Islet precursor cell (in vitro differentiated cells): ENCODE data around the gene ZNF594.
"Not testable (repeated sequence)": the region's sequence is repeated elsewhere in the genome, so short reads cannot be mapped to it uniquely, and the experiment has no call there.

Experiments used
- DNase-seq: peaks from one replicate; pipeline ENCODE4 v3.0.0-alpha.2; 2018

The ZNF594 gene

GRCh38 chr17:5191541-5192417 is at the start of gene ZNF594:
TSS of gene ZNF594 (minus strand) at chr17:5191868. CDS start at chr17:5184256, 7,612 bp downstream.
- peak; percentile 99 for DNase-seq

- not testable (repeated sequence) for DNase-seq
Measured at GRCh38 chr17:5239769-5240168, 48.1 kb upstream of the ZNF594 start.

- no peak for DNase-seq
Measured at GRCh38 chr17:5238333-5238732, 46.7 kb upstream of the ZNF594 start.

GRCh38 chr17:5237541-5238016 is 45.9 kb upstream of the ZNF594 start:
- peak; percentile 94 for DNase-seq

GRCh38 chr17:5236938-5237540 is 45.4 kb upstream of the ZNF594 start:
- DNase-seq, result no peak

- DNase-seq, result no peak
Measured at GRCh38 chr17:5234645-5235576, 43.2 kb upstream of the ZNF594 start, which contains the start of gene SCIMP. TSS of gene SCIMP (minus strand) at chr17:5234860. CDS start at chr17:5234755, 105 bp downstream.

GRCh38 chr17:5233492-5233891 is 41.8 kb upstream of the ZNF594 start:
- DNase-seq, result not testable (repeated sequence)

- DNase-seq, result no peak
Measured at GRCh38 chr17:5226940-5227878, 35.5 kb upstream of the ZNF594 start.

GRCh38 chr17:5225668-5226457 is 34.2 kb upstream of the ZNF594 start:
- no peak for DNase-seq

GRCh38 chr17:5221912-5222311 is 30.2 kb upstream of the ZNF594 start:
- not testable (repeated sequence) for DNase-seq

GRCh38 chr17:5220074-5220473 is 28.4 kb upstream of the ZNF594 start:
- DNase-seq, result no peak

GRCh38 chr17:5219536-5219935 is 27.9 kb upstream of the ZNF594 start:
- peak; percentile 93 for DNase-seq

- DNase-seq, result not testable (repeated sequence)
Measured at GRCh38 chr17:5217562-5217961, 25.9 kb upstream of the ZNF594 start.

- DNase-seq, result no peak
Measured at GRCh38 chr17:5211458-5211857, 19.8 kb upstream of the ZNF594 start.

- DNase-seq, result no peak
Measured at GRCh38 chr17:5210614-5211252, 19.1 kb upstream of the ZNF594 start.

- no peak for DNase-seq
Measured at GRCh38 chr17:5210091-5210490, 18.4 kb upstream of the ZNF594 start.

- no peak for DNase-seq
Measured at GRCh38 chr17:5209396-5209795, 17.7 kb upstream of the ZNF594 start.

- DNase-seq, result no peak
Measured at GRCh38 chr17:5203908-5204294, 12.2 kb upstream of the ZNF594 start.

GRCh38 chr17:5203178-5203907 is 11.7 kb upstream of the ZNF594 start:
- peak; percentile 68 for DNase-seq

GRCh38 chr17:5201011-5201410 is 9.3 kb upstream of the ZNF594 start:
- DNase-seq, result no peak
